ENCODE results near the gene SHC4.

DNA sequence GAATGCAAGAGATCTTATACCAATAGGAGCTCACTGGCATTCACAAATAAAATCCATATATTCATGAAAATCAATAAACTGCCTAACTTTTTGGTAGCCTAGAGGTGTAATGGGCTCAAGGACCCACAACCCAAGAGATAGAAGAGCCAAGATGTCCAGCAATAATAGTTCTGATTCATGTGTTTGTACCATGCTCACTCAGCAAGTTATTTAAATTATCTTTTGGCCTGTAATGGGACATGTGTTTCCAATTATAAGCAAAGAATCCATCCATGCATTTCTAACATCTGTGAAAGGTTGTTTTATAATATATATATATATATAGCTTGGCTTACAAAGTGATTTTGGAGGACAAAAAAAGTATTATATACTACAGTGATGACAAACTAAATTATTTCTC is 29.7 kb upstream of the SHC4 start:
- TF ChIP-seq, protein P1, sequence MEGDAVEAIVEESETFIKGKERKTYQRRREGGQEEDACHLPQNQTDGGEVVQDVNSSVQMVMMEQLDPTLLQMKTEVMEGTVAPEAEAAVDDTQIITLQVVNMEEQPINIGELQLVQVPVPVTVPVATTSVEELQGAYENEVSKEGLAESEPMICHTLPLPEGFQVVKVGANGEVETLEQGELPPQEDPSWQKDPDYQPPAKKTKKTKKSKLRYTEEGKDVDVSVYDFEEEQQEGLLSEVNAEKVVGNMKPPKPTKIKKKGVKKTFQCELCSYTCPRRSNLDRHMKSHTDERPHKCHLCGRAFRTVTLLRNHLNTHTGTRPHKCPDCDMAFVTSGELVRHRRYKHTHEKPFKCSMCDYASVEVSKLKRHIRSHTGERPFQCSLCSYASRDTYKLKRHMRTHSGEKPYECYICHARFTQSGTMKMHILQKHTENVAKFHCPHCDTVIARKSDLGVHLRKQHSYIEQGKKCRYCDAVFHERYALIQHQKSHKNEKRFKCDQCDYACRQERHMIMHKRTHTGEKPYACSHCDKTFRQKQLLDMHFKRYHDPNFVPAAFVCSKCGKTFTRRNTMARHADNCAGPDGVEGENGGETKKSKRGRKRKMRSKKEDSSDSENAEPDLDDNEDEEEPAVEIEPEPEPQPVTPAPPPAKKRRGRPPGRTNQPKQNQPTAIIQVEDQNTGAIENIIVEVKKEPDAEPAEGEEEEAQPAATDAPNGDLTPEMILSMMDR (IDR thresholded peaks at IDR 0.05; ENCODE audit: poor library complexity, severe bottlenecking), result no peak
- TF ChIP-seq, protein P2, sequence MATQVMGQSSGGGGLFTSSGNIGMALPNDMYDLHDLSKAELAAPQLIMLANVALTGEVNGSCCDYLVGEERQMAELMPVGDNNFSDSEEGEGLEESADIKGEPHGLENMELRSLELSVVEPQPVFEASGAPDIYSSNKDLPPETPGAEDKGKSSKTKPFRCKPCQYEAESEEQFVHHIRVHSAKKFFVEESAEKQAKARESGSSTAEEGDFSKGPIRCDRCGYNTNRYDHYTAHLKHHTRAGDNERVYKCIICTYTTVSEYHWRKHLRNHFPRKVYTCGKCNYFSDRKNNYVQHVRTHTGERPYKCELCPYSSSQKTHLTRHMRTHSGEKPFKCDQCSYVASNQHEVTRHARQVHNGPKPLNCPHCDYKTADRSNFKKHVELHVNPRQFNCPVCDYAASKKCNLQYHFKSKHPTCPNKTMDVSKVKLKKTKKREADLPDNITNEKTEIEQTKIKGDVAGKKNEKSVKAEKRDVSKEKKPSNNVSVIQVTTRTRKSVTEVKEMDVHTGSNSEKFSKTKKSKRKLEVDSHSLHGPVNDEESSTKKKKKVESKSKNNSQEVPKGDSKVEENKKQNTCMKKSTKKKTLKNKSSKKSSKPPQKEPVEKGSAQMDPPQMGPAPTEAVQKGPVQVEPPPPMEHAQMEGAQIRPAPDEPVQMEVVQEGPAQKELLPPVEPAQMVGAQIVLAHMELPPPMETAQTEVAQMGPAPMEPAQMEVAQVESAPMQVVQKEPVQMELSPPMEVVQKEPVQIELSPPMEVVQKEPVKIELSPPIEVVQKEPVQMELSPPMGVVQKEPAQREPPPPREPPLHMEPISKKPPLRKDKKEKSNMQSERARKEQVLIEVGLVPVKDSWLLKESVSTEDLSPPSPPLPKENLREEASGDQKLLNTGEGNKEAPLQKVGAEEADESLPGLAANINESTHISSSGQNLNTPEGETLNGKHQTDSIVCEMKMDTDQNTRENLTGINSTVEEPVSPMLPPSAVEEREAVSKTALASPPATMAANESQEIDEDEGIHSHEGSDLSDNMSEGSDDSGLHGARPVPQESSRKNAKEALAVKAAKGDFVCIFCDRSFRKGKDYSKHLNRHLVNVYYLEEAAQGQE (IDR thresholded peaks at IDR 0.05; ENCODE audit: borderline replicate concordance), result no peak
- no peak for TF ChIP-seq EZH2 (IDR thresholded peaks at IDR 0.05; ENCODE audit: borderline replicate concordance, insufficient read depth, low read length, poor library complexity, severe bottlenecking)
- TF ChIP-seq SMC3 (conservative IDR thresholded peaks at IDR 0.05; ENCODE audit: poor library complexity), result no peak
- TF ChIP-seq RAD21 (conservative IDR thresholded peaks at IDR 0.05), result no peak
